ENCODE results near the gene CDH13. TPM values are rescaled to one million over a fixed set of nuclear protein-coding genes. Genes with fewer than 3 reads are reported as not detected.

Gene CDH13
- polyA plus RNA-seq, 1 donor = 57.0 TPM

GRCh38 chr16:83456934-83457333 is 830.2 kb downstream of the CDH13 start:
- DNase-seq = no peak

DNA sequence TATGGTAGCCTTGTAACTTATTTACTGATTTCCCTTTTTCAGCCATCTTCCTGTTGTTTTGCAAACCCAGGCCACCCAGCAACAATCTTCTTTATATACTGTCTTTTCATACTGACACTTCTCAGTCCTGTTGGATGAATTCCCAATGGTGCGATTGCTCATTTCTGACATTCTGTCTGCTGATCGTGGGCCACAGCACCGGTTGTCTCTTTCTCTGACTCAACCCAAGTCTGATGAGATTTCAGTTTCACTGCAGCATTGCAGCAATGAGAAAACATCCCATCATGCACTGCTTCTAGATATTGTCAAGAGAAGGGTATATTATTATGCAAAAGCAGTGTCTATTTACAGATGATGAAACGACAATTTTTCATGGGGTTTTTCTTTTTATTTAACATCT is 831.8 kb downstream of the CDH13 start:
- no peak for DNase-seq

DNA sequence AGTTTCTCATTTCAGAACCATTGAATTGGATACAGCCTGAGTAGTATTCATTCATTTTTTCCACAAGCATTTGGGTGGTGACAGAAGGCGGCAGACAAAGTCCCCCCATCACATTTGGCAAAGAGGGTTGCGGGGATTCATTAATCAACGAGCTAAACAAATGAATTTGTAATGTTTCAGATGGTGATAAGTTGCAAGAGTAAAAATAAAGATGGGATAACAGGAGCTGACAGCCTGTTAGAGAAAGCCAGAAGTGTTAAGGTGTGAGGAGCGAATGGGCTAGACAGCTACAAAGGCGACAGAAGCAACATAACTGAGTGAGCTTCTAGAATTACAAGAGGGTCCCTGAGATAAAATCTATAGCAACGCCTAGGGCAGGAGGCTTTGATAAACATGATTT is 838.2 kb downstream of the CDH13 start:
- no peak for DNase-seq

DNA sequence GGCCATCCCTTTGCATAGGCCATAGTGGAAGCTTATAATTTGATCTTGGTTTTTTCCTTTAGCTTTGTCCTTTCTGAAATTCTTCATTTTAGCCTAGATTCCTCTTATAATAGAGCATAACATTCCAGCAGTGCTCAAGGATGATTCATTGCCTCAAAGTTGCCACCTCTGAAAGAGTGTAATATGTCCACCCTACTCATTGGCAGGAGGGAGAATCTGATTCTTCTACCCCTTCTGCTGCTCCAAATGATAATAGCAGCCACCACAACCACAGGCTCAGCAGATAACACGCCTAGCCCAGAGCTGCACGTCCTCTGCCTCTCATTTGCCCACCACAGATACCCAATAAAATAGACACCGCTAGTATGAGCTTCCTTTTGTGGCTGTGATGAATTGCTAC is 843.6 kb downstream of the CDH13 start:
- DNase-seq = no peak

DNA sequence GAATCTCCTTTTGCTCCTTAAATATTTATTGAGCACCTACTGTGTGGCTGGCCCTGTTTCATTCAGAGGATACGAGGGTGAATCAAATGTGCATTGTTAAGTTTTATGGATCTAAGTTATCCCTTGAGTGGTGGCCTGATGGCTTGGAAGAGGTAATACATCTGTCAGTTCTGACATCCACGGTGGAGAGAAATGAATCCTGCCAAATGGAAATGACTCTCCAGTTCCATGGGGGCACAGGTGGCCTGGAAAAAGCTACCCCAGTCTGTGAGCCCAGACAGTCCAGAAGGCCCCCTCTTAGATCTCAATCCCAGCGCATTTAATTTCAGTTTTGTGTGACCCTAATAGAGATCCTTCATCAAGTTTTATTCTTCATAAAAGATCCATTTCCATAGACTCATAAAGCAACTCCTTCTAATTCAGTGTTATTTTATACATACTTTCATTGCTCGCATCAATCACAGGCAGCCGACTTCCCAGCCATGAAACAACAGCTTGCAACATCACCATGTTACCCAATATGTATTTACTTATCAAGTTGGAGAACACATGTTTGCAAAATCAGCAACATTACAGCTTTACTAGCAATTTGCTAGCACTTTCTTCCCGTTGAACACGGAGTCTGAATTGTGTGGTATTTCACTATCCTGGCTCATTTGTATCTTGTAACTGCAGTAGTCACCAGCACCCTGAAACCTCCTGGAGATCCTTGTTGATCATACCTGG is 846.2 kb downstream of the CDH13 start:
- no peak for DNase-seq

- no peak for DNase-seq
These were observed 847.3 kb downstream of the CDH13 start for GRCh38 chr16:83473926-83474650.

DNA sequence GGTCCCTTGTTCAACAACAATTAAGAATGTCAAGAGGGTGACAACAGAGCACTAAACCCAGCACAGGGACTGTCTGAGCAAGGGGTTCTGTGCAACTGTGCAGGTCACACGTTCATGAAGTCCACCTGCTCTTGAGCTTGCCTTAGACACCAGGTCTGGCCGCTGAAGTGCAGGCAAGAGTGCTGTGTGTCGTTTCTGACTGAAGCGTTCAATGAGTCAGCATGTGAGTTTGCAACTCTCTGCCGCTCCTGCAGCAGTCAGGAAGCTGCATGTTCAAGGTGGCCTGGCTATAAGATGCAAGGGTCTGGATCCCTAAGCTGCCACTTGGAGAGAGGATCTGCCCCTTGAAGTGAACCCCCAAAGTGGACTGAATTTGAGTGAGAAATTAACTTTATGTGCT is 848.3 kb downstream of the CDH13 start:
- no peak for DNase-seq

DNA sequence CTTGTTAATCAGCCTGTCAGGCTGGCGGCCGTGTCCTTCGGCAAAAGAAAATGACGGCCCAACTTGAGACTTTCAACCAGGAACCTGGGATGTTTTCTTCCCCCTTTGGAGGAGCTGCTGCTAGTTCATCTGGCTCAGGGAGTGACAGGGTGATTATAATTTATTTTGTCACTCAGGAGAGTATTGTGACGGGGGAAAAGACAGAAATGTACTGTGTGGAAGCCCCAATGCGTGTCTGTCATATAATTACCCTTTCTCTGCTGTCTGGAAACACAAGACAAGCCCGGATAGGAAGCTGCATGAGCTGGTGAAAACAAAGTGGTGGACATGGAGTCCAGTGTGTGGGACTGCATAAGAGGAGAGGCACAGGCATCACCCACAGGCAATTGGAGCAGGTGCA is 854.8 kb downstream of the CDH13 start:
- DNase-seq = no peak

GRCh38 chr16:83482545-83483162 is 855.9 kb downstream of the CDH13 start:
- no peak for DNase-seq

DNA sequence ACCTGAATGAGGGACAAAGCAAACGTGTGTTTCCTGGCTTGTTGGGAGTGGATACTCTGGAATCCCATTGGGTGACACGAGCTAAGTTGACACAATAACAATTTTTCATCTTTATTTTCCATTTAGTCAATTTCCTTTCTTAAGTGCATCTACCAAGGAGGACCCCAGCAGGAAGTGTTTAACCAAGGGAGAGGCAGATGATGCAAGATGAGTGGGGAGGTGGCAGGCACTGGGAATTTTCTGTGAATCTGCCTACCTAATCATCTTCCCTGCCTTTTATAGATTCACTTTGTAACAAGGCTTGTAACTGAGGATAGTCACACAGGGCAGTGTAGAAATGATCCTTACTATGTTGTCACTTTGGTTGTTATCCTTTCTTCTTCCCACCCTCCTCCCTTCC is 863.3 kb downstream of the CDH13 start:
- no peak for DNase-seq

DNA sequence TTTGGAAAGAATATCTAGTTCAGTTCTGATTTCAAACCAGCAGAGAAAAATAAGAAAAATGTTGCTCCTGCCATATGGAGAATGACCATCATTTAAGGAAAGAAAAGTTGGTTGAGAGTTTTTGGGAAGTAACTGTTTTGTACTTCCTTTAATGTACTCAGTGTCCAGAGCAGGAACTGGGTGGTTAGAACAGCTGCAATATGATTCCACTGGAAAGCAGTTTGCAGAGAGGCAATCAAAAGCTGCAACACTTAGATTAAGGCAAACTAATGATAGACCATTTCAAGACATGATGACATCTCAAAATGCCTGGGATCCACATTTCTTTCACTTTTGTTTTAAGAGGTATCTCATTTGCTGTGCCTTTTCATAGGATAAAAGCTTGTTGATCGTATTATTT is 867.7 kb downstream of the CDH13 start:
- DNase-seq = no peak

- DNase-seq = no peak
These were observed 874.7 kb downstream of the CDH13 start for GRCh38 chr16:83501481-83501880.

- DNase-seq = no peak
These were observed 881.5 kb downstream of the CDH13 start for GRCh38 chr16:83508295-83508694.

DNA sequence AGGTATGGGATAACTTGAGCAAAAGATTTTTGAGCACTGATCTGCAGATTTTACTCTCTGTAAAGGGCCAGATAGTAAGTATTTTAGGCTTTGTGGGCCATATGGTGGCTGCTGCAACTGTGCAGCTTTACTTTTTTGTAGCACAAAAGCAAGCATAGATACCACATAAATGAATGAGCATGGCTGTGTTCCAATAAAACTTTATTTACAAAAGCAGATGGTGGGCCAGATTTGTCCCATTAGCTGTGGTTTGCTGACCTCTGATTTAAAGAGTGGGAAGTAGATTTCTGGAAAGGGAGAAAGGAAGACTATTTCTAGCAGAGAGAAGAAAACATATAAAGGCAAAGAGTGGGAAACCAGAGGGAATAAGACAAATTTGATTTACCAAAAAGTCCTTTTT is 882.5 kb downstream of the CDH13 start:
- DNase-seq = no peak

DNA sequence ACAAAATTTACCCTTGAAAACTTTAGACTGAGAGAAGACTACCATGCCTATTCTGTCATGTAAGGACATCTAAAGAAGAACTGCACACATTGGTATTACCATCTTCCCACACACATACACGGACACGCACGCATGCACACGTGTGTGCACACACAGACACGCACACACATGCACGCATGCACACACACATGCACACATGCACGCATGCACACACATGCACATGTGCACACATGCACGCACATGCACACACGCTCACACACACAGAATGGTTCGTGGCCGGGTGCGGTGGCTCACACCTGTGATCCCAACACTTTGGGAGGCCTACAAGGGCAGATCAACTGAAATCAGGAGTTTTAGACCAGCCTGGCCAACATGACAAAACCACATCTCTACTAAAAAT is 884.1 kb downstream of the CDH13 start:
- no peak for DNase-seq

- DNase-seq = no peak
These were observed 886.4 kb downstream of the CDH13 start for GRCh38 chr16:83513008-83513755.

GRCh38 chr16:83515395-83515794 is 888.6 kb downstream of the CDH13 start:
- DNase-seq = no peak

- DNase-seq = no peak
These were observed 890.2 kb downstream of the CDH13 start for GRCh38 chr16:83516931-83517330.

- no peak for DNase-seq
These were observed 890.6 kb downstream of the CDH13 start for GRCh38 chr16:83517398-83517797.

DNA sequence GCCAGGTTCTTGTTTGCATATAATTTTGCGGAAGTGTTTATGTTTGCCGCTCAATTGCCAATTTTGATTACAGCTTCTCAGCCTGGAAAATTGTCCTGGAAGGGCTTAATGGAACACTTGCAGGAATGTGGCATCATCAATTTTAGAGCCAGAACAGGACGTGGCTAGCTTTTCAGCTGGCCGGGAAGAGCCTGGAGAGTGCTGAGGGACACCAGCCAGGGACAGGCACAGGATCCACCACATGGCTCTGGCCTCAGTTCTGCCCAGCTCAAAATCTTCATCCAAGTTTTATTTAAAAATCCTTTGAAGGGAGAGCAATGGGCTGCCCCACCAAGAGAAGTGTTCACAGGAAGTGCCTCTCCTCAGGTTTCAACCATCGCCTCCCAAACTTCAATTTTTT is 893.8 kb downstream of the CDH13 start:
- no peak for DNase-seq

GRCh38 chr16:83530293-83530692 is 903.5 kb downstream of the CDH13 start:
- no peak for DNase-seq

DNA sequence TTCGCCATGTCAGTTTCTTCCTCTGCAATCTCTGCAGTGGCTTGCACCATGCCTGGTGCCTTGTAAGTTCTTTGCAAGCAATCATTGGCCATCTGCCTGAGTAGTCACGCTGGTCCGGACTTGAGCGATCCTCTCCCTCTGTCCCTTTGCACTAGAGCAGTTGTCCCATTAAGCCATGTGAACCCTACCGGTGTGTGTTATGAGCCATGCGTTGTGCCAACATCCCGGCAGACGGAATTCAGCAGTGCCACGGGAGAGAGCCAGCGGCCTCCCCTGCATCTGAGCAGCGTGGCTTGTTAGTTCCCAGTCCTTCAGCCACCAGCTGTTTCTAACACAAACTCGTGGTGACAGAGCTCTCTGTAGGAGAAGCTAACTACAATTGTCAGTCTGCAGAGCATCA is 905.9 kb downstream of the CDH13 start:
- DNase-seq = no peak

DNA sequence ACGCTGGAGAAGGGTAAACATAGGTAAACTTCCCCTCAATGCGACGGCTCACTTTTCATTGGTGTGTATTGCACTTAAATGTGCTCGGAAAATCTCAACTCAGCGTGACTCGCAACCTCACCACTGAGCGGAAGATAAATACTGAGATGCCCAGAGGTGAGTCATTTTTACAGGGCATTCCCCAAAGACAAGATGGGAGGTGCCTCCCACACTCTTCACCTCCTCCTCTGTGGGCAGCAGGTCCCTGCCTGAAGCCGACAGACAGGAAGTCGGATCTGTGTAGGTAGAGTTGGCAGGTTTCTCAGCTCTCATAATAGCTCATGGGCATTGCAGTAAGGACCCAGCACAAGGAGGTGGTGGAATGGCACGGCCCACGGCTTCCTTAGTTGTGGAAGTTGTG is 906.4 kb downstream of the CDH13 start:
- no peak for DNase-seq

Data from hindlimb muscle (tissue), 1 donor.